IPS-NIHi7 (cell line): Measurements from ENCODE around the gene CIC.

Experiments used
- DNase-seq: peaks from one replicate; pipeline ENCODE4 v3.0.0; 2012; ENCODE audit warnings: mixed read lengths; ENCODE audit errors: extremely low spot score

CIC gene

DNA sequence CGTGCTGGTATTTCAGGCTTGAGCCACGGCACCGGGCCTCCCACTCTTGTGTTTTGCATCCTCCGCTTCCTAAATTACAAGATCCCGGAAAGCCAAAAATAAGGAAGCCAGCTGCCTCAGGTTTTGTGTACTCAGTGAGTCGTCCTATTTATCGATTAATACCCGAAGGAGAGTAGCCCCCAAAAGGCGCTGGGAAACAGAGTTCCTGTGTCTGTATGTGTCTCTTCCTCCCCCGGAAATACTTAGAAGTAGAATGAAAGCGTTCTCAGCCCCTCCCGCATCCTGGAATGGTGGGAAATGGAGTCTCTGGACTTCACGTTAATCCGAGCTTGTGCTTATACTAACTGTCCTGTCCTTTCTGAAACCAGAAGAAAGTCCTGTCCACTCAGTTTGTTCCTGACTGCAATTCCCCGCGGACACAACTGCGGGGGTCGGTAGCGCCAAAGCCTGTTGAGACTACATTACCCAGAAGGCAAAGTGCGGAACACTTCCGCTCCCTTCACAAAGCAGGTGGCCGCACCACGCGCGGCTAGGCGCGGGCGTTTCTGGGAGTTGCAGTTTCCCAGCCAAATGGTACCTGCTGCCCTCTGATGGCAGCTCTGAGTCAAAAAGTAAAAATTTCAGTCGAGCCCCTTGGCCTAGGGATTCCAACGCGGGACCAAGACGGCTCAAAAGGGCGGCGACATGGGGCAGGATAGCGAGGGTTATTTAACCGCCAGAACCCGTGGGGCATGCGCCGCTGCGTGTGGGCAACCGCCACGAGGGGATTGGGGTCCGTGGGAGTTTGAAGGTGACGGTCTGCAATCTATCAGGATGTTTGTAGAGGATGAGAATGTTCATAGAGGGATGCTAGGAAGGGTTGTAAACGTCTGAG, 24.5 kb upstream of the CIC start:
- DNase-seq = peak; percentile 74

DNA sequence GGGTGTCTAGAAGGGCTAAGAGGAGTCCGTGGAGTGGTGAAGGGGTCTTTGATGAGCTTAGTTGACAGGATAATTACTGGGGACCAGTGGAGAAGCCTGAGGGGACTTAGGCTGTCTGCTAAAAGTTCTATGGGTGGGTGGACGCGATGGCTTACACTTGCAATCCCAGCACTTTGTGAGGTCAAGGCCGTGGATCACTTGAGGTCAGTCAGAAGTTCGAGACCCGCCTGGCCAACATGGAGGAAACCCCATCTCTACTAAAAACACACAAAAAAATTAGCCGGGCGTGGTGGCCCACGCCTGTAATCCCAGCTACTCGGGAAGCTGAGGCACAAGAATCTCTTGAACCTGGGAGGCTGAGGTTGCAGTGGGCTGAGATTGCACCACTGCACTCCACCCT, 23.8 kb upstream of the CIC start:
- DNase-seq = no peak

DNA sequence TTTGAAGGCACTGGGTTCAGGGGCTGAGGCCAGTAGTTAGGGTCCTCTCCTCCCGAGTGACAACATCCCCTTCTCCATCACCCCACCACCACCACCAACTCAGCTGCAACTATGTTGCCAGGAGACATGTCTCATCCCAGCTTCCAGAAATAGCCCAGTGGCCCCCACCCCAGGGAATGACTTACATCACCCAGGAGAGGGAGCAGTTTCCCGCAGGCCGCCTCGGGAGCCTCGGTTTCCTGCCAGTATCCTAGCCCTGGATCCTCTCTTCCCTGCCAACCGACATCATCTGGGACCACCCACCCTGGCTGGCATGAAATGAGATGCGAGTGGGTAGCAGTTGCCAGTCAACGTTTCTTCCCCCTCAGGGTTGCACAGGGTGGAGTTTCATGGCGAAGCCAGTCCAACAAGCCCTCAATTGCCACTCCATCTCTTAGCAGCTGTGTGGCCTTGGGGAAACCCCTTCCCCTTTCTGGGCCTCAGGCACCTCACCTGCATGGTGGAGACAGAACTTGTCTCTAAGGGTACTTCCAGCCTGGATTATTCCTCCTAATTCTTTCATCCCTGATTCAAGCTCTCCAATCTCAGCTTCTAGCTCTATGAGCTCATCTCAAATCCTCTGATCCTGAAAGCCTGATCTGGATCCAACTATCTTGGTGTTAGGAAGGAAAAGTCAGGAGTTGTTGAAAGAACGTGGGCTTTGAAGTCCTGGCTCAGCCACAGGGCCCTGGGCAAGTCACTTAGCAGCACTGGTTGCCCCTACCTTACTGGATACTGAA, 22.7 kb upstream of the CIC start:
- peak; percentile 59 for DNase-seq

DNA sequence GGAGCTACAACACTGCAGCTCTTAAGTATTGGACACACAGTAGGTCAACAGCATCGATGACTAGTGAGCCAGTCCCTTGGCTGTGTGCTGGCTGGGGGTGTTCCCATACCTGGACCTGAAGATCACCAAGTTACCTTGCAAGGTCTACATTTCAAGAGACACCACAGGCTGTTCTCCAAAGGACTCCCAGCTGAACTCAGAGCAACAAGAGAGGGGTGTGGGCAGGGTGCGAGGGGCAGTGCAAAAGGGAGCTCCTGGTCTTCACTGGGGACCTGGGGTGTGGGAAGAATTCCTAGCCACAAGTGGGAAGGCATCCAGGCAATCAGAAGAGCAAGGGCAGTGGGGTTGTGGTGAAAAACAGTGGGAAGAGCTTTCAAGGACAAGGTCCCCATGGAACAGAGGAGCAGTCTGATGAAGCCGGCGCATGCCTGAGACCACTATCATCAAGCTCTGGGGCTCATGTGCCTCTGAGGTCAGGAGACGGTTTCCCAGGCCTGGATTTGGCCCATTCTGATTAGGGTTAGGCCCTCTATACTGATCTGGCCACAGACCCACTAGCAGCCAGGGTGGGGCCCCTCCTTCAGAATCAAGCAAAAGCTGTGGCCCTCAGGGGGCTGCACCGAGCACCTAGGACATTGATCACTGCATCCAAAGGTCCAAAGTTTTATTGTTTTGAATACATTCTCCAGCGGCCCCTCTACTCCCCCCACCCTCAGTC, 22.0 kb upstream of the CIC start:
- DNase-seq = no peak

DNA sequence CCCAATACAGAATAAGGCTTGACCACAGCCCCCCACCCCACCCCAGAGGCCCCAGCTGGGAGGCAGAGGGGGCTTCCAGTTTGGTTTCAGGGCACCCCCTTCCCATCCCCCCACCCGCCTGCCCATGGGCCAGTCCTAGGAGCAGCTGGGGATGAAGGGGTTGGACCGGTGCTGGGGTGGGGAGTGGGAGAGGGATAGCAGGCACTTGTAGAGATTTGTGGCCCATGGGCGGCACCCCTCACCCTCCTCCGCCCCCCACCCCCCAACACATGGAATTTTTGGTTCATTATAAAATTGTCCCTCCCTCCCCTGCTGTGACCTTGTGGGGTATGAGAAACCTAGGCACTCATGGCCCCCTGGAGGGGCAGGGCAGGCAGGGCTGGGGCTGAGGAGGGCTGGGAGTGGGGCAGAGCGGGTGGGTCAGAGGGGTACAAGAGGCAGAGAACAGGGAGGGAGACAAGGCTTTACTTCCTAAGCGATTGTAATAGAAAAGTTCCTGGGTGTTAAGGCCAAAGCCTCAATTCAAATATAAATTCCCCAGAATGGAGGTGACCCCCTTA, 21.3 kb upstream of the CIC start:
- no peak for DNase-seq

DNA sequence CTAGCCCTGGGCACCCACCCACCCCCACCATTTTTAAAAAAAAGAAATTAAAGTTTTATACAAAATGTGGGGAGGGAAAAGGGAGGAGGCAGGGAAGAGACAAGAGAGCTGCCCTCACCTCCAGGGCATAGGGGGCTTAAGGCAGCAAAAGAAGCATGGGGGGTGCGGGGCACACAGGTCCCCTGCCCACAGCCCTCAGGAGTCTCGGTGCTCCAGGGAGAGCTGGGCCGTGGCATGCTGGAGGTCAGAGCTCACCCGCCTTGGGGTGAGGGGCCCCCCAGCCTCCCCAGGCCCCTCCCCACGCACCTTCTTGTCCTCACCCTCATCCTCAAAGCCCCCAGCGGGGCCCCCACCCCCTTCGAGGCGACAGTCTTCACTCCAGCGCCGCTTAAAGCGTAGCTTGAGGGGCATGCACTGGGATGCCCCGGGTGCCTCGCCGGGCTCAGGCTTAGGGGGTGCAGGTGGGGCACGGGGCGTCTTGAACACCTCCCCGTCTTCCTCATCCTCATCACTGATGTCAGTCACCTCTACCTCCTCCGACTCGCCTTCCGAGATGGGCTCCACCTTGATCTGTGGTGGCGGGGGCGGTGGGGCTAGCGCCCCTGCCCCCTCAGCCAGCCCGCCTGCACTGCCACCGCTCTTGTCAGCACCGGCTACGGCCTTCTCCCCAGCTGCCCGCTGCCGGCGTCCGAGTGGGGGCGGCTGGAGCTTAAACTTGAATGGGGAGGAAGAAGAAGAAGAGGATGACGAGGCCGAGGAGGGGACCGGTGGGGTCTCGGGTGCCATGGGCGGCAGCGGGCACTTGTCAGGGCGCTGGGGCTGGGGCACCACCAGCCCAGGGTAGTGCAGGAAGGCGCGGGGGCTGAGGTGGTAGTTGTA, 20.5 kb upstream of the CIC start:
- DNase-seq = no peak

DNA sequence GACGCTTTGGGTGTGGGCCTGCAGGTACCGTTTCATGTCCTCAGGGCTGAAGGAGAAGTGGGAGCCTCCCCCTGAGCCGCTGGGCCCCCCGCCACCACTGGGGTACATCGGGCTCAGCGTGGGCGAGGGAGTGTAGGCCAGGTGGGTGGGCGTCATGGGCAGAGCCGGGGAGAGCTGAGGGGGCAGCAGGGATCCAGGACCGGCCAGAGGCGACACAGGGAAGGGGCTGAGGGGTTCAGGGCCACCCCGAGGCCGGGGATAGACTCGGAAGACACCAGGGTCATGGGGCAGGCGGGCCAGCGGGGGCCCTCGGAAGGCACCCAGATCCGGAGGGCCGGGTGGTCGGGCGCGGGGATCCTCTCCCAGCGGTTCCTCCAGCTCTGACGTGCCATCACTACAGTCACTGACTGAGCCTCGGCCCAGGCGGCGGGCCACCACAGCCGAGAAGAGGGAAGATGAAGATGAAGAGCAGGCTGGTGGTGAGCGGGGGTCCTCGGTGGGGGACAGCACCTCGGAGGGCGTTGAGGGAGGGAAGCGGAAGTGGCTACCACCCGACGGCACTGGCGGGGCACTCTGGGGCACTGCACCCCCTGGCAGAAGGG, 19.8 kb upstream of the CIC start:
- no peak for DNase-seq

DNA sequence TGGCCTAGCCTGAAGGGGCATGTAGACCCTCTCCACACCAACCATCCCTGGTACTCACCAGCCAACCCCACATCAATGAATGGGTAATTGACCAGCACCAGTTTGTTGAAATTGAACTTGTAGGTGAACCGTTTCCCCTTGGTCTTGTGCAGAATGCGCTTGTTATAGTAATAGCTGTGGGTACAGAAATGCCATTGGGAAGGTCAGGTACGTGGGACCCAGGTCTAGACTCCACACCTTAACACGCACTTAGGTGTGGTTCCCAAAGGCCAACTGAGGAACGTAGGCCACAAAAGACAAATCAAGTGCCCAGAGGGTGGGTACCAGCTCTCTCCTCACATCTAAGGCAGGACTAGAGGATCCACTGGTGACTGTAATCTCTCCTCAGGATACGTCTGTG, 19.3 kb upstream of the CIC start:
- DNase-seq = no peak

DNA sequence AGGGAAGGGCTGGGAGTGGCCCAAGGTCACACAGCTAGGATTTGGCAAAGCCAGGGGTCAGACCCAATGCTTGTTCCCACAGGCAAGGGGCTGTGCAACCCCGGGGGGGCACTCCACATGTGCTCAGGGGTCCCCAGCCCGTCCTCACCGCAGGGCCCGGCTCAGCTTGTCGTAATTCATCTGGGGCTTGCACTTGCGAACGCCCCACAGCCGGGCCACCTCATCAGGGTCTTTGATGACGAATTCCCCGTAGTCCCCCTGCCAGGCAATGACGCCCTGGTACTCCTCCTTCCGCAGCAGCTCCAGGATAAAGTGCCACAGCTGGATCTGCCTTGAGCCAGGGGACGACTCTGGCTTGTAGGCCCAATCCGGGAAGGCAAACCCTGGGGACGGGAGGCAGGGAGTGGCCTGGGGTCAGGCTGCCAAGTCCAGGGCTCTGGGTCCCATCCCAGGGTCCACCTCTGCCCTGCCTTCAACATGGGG, 18.8 kb upstream of the CIC start:
- no peak for DNase-seq

DNA sequence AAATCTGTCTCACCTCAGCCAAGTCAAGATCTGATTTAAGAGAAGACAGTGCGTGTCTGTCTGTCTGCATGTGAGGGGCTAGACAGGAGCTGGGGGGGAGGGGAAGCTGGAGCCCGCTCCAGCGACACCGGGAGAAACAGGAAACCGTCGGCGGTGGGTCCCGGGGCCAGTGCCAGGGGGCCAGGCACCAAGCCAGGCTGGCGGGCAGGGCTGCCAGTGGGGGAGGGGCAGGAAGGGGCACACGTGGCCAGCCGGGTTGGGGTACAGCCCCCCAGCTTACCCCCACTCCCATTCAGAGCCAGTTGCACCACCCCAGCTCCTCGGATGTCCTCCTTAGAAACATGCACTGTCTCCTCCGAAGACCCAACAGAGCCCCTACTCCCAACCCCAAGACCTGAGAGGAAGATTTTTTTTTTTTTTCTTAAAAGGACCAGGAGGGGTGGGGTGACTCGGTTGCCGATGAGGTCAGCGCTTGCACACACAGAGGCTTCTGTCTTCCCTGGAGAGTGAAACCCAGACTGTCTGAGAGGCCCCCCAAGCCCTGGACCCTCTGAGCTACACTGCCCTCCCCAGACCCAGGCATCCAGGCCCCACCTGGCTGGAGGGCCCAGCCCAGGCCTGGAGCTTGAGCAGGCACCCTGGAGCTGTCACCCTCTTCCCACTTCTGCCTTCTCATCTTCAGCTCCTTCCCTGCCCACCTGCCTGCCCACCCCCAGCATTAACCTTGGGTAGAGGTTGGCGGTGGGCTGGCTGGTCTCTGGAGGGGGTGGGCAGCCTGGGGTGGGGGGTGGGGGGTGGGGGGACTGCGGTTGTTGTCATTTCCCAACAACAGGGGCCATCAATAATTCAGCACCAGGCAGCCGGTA, 18.2 kb upstream of the CIC start:
- DNase-seq = no peak

DNA sequence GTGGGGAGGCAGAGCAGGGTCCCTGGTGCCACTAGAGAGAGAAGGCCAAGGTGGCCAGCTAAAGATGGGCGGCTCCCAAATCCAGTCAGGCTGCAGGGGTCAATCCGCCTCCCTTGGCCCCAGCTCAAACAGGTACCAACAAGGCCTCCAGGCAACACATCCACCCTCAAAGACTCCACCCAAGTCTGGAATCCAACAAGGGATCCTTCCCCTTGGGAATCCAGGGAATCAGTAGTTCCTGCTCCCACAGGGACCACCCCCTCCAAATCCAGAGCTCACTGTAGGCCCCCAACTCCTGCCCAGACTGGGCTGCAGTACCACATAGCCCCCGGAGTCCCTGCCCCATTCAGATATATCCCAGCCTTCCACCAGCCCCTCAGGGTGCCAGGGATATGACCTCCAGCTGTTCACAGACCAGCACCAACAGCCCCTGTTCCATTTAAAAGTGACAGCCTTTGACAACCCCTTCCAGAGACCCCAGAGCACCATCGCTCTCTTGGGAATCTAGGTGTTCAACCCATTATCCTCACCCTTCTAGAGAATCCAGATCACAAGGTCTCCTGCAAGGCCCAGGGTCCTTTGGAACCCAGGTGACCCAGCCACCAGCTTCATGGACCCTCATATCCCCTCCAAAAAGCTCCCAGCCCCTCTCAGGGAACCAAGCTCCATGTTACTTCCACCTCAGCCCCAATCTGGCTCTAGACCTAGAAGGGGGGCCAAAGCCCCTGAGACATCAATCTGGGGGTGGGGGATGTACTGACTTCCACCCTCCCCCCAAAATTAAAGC, 17.3 kb upstream of the CIC start:
- DNase-seq = no peak

DNA sequence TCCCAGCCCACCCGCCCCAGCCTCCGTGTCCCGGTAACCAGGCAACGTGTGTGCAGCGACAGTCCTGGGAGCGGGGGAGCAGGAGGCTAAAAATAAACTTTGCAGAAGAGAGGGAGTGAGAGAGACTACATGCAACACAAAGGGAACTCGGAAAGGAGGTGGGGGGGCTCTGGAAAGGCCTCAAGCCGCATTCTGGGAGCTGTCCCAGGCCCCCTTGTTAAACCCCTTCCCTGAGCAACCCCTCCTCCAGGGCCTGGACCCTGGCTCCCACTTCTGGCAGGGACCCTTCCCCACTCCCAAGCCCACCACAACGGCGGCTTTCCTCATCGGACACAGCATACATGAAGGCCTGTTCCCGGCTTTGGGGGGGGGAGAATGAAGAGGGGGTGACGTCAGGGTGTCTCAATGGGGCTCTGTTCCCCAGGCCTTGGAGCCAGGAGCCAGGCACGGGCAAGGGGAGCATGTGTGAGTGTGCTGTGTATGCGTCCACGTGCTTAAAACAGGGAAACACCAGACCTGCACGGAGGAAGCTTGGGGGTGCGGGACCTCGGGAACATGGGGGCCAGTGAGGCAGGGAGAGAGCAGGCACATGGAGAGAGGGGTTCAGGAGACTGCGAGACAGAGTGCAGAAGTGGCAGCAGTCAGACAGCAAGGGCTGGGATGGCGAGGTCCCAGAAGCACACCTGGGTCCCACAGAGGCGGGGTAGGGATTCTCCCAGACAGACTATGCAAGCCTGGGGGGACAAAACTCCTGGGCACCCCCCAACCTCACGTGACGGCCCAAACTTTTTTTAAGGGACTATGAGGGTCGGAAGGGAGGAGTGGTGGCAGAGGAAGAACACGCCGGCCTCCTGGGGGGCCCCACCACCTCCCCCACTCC, 16.4 kb upstream of the CIC start:
- no peak for DNase-seq

DNA sequence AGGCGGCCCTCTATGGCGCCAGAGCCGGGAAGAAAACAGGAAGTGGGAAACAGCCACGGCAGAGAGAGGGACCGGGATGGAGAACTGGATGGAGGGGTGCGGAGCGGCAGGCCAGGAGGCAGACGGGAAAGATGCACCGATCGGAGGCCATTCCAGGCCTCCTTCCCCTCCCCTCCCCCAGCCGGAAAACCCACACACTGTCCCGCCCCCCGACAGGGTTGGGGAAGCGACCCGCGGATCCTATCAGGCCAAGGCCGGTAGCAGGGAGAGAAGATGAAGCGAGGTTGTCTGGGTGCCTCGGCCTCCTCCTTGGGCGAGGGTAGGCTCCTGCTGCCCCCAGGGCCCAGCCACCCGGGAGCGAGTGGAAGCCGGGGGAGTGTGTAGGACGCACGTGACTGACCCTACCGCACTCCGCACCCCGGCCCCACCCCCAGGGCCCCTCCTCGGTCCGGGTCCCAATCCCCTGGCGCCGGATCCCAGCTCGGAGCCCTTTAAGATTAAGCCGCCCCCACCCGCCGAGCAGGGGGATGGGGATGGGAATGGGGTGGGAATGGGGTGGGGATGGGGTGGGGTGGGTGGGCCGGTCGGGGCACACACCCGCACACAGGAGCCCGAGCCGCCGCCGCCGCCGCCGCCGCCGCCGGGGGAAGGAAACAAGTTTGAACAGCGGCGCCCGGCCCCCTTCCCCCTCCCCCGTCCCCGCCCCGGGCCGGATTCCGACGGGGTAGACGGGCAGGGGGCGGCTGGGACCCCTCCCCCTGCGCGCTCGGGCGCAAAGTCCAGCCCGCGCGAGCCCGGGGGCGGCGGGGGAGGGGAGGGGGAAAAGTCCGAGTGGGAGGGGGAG, 15.6 kb upstream of the CIC start:
- DNase-seq = peak; percentile 68

DNA sequence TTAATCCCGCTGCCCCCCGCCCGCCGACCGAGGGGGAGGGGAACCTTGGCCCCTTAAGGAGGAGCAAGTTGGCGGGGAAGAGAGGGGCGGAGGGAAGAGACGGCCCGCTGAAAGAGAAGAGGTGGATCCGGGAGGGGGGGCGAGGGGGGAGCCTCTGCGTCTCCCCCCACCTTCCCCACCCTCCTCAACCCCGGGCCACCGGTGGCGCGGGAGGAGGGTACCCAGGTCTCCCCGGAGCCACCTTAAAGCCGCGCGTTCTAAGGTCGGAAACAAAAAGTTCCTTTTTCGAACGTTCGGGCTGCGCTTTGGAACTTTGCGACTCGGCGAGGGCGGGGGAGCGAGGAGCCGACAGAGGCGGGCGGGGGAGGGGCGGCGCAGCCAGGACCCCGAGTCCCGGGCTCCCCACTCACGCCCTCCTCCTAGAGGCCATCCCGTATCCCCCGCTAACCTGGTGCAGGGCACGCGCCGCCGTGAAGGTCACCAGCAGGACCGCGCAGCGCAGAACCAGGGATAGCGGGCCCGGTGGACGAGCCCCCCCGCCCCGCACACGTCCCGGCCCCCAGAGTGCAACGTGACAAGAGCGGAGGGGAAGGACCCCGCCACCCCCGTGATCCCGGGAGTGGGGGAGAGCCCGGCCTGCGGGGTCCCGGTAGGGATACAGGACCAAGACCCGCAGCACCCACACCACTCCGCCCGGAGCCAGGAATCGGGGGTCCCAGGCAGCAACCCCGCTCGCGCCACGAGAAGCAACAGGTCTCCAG, 14.8 kb upstream of the CIC start:
- peak; percentile 46 for DNase-seq

DNA sequence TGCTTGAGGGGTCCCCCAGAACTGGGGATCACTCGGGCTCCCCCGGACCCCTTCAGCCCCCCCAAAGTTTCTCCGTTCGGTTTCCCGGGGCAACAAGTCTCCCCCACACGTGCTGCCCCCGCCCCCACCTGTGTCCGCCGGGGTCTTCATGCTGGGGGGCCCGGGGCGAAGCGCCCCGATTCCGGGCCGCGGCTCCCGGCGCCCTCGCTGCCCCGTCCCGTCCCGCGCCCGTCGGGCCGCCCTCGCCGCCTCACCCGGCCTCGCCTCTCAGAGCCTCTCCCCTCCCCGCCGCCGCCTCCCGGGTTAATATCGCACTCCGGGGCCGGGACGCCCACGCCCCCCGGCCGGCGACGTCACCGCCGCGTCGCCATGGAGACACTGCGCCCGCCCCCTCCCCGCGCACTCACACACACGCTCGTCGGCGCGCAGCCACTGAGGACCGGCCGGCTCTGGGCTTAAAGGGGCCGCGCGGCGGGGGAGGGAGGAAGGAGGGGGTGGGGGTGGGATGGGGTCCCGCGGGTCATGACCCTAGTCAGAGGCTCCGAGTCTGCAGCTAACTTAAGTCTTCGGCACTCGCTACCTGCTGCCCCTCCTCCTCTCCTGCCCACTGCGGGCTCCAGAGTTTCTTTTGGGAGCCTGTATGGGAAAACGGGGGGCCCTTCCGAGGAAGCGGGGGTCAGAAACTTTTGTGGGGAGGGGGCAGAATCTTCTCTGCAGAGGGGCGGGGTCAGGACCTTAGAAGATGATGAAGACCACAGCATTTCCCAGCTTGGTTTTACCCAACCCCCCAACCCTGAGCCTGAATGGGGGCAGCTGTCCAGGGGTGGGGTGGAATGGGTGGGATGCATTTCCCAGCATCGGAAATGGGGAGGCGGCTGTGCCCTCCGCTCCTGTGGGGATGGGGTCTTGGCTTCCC, 13.9 kb upstream of the CIC start, which contains the start of gene ERF:
Gene ERF, minus strand, starts transcription at position 279 of the 916 bp plus-strand sequence. Its CDS starts 129 bp downstream, at position 150.
- DNase-seq = peak; percentile 83
